Activated naive CD8-positive, alpha-beta T cell treated with anti-CD3 and anti-CD28 coated beads for 36 hours (primary cell): ENCODE measurements around the gene FRS2. TPM values are rescaled to one million over a fixed set of nuclear protein-coding genes. Genes with fewer than 3 reads are reported as not detected.

Experiments
- DNase-seq: peaks from one replicate; pipeline ENCODE4 v3.0.0; 2021
- H3K27ac Mint-ChIP-seq: one replicate; pipeline ENCODE4 v1.8.0; 2022; ENCODE audit warnings: mild to moderate bottlenecking, moderate library complexity, mixed read lengths
- H3K27me3 Mint-ChIP-seq: one replicate; pipeline ENCODE4 v1.8.0; 2022; ENCODE audit warnings: mild to moderate bottlenecking, mixed read lengths
- H3K36me3 Mint-ChIP-seq: one replicate; pipeline ENCODE4 v1.8.0; 2021; ENCODE audit warnings: mild to moderate bottlenecking, mixed read lengths
- H3K4me1 Mint-ChIP-seq: one replicate; pipeline ENCODE4 v1.8.0; 2021; ENCODE audit warnings: mixed read lengths
- H3K4me3 Mint-ChIP-seq: one replicate; pipeline ENCODE4 v1.8.0; 2022; ENCODE audit warnings: mild to moderate bottlenecking, moderate library complexity, mixed read lengths
- H3K9me3 Mint-ChIP-seq: one replicate; pipeline ENCODE4 v1.8.0; 2022; ENCODE audit warnings: mixed read lengths
- total RNA-seq, 2 experiments: library from RNA; stranded (reverse); gene quantifications; one replicate each; pipeline ENCODE4 v1.2.3, GENCODE V29; 2021

Gene FRS2
- total RNA-seq, 2 experiments from 2014 or later, result 10.0 to 10.9 TPM

GRCh38 chr12:69523433-69524330 lies 53.5 kb downstream of the FRS2 start:
- Mint-ChIP-seq H3K36me3 (peaks cover 37% of the 10 kb centered on the region), H3K27ac (no peak overlapping the region), H3K27me3 (no peaks in the 10 kb centered on the region), H3K4me1 (peaks cover 21% of the 10 kb centered on the region), H3K4me3 (no peak overlapping the region), H3K9me3 (peaks cover 30% of the 10 kb centered on the region)
- no peak for DNase-seq

GRCh38 chr12:69524331-69524630 lies 54.1 kb downstream of the FRS2 start:
- H3K4me1 Mint-ChIP-seq, result peaks cover 26% of the 10 kb centered on the region
- no peaks in the 10 kb centered on the region for H3K27me3 Mint-ChIP-seq
- peaks cover 30% of the 10 kb centered on the region for H3K9me3 Mint-ChIP-seq
- no peak for DNase-seq
- H3K4me3 Mint-ChIP-seq, result no peak overlapping the region
- H3K36me3 Mint-ChIP-seq, result peaks cover 35% of the 10 kb centered on the region
- no peak overlapping the region for H3K27ac Mint-ChIP-seq

GRCh38 chr12:69524755-69525469 lies 54.7 kb downstream of the FRS2 start:
- peaks cover 26% of the 10 kb centered on the region for H3K4me1 Mint-ChIP-seq
- peaks cover 29% of the 10 kb centered on the region for H3K9me3 Mint-ChIP-seq
- no peak overlapping the region for H3K4me3 Mint-ChIP-seq
- peaks cover 28% of the 10 kb centered on the region for H3K36me3 Mint-ChIP-seq
- DNase-seq, result no peak
- H3K27ac Mint-ChIP-seq, result no peak overlapping the region
- H3K27me3 Mint-ChIP-seq, result no peaks in the 10 kb centered on the region

GRCh38 chr12:69527506-69528272 lies 57.5 kb downstream of the FRS2 start:
- H3K4me3 Mint-ChIP-seq, result no peak overlapping the region
- H3K36me3 Mint-ChIP-seq, result peaks cover 9% of the 10 kb centered on the region
- H3K27ac Mint-ChIP-seq, result peak overlapping the region; percentile 48
- H3K9me3 Mint-ChIP-seq, result peaks cover 8% of the 10 kb centered on the region
- no peaks in the 10 kb centered on the region for H3K27me3 Mint-ChIP-seq
- H3K4me1 Mint-ChIP-seq, result peaks cover 26% of the 10 kb centered on the region
- no peak for DNase-seq

- no peaks in the 10 kb centered on the region for H3K27me3 Mint-ChIP-seq
- H3K36me3 Mint-ChIP-seq, result peaks cover 13% of the 10 kb centered on the region
- H3K27ac Mint-ChIP-seq, result no peak overlapping the region
- peaks cover 29% of the 10 kb centered on the region for H3K4me1 Mint-ChIP-seq
- DNase-seq, result no peak
- no peak overlapping the region for H3K4me3 Mint-ChIP-seq
- H3K9me3 Mint-ChIP-seq, result no peaks in the 10 kb centered on the region
Observed at GRCh38 chr12:69529021-69529420, 58.8 kb downstream of the FRS2 start.

GRCh38 chr12:69533844-69534243 lies 63.7 kb downstream of the FRS2 start:
- Mint-ChIP-seq H3K27ac (peak overlapping the region; percentile 67), H3K9me3 (no peaks in the 10 kb centered on the region), H3K4me3 (no peak overlapping the region), H3K36me3 (peaks cover 20% of the 10 kb centered on the region), H3K27me3 (no peaks in the 10 kb centered on the region), H3K4me1 (peaks cover 23% of the 10 kb centered on the region)
- DNase-seq, result no peak

- peak overlapping the region; percentile 52 for H3K27ac Mint-ChIP-seq
- H3K36me3 Mint-ChIP-seq, result peaks cover 20% of the 10 kb centered on the region
- DNase-seq, result peak; percentile 46
- no peaks in the 10 kb centered on the region for H3K27me3 Mint-ChIP-seq
- H3K4me1 Mint-ChIP-seq, result peaks cover 20% of the 10 kb centered on the region
- no peaks in the 10 kb centered on the region for H3K9me3 Mint-ChIP-seq
- H3K4me3 Mint-ChIP-seq, result no peak overlapping the region
Observed at GRCh38 chr12:69534389-69534822, 64.2 kb downstream of the FRS2 start.

GRCh38 chr12:69540987-69541386 lies 70.8 kb downstream of the FRS2 start:
- DNase-seq, result no peak
- Mint-ChIP-seq H3K27me3 (no peaks in the 10 kb centered on the region), H3K27ac (no peak overlapping the region), H3K36me3 (peaks cover 23% of the 10 kb centered on the region), H3K4me3 (no peak overlapping the region), H3K9me3 (peaks cover 10% of the 10 kb centered on the region), H3K4me1 (no peaks in the 10 kb centered on the region)

GRCh38 chr12:69544087-69544486 lies 73.9 kb downstream of the FRS2 start:
- Mint-ChIP-seq H3K4me3 (no peak overlapping the region), H3K9me3 (peaks cover 10% of the 10 kb centered on the region), H3K36me3 (peaks cover 20% of the 10 kb centered on the region), H3K27me3 (no peaks in the 10 kb centered on the region), H3K4me1 (no peaks in the 10 kb centered on the region), H3K27ac (no peak overlapping the region)
- DNase-seq, result no peak

GRCh38 chr12:69545081-69545480 lies 74.9 kb downstream of the FRS2 start:
- H3K36me3 Mint-ChIP-seq, result peaks cover 22% of the 10 kb centered on the region
- H3K9me3 Mint-ChIP-seq, result peaks cover 10% of the 10 kb centered on the region
- no peak overlapping the region for H3K4me3 Mint-ChIP-seq
- no peaks in the 10 kb centered on the region for H3K4me1 Mint-ChIP-seq
- DNase-seq, result no peak
- no peaks in the 10 kb centered on the region for H3K27me3 Mint-ChIP-seq
- H3K27ac Mint-ChIP-seq, result no peak overlapping the region

GRCh38 chr12:69546693-69547438 lies 76.7 kb downstream of the FRS2 start:
- Mint-ChIP-seq H3K4me3 (no peak overlapping the region), H3K27me3 (no peaks in the 10 kb centered on the region), H3K4me1 (no peaks in the 10 kb centered on the region), H3K27ac (no peak overlapping the region), H3K9me3 (peaks cover 10% of the 10 kb centered on the region), H3K36me3 (peaks cover 15% of the 10 kb centered on the region)
- no peak for DNase-seq

- Mint-ChIP-seq H3K4me1 (no peaks in the 10 kb centered on the region), H3K27ac (no peak overlapping the region), H3K27me3 (no peaks in the 10 kb centered on the region)
Observed at GRCh38 chr12:69548687-69549086, 78.5 kb downstream of the FRS2 start.

GRCh38 chr12:69550569-69551350 lies 80.6 kb downstream of the FRS2 start:
- H3K36me3 Mint-ChIP-seq, result peaks cover 4% of the 10 kb centered on the region
- H3K4me1 Mint-ChIP-seq, result no peaks in the 10 kb centered on the region
- peaks cover 2% of the 10 kb centered on the region for H3K9me3 Mint-ChIP-seq
- H3K27ac Mint-ChIP-seq, result no peak overlapping the region
- no peak for DNase-seq
- H3K27me3 Mint-ChIP-seq, result no peaks in the 10 kb centered on the region
- H3K4me3 Mint-ChIP-seq, result no peak overlapping the region

More at GRCh38 chr12:69548687-69549086, 78.5 kb downstream of the FRS2 start:
- DNase-seq, result no peak
- peaks cover 5% of the 10 kb centered on the region for H3K9me3 Mint-ChIP-seq
- peaks cover 8% of the 10 kb centered on the region for H3K36me3 Mint-ChIP-seq
- H3K4me3 Mint-ChIP-seq, result no peak overlapping the region
